HG02943 (cell line): ENCODE measurements around the gene GATA6.

Experiments
- ATAC-seq: cut with Tn5 transposase; IDR thresholded peaks from one replicate; pipeline ENCODE4 v1.9.1; 2021; ENCODE audit warnings: mild to moderate bottlenecking, low read depth, moderate library complexity; ENCODE audit not compliant: unreplicated experiment

The GATA6 gene

DNA sequence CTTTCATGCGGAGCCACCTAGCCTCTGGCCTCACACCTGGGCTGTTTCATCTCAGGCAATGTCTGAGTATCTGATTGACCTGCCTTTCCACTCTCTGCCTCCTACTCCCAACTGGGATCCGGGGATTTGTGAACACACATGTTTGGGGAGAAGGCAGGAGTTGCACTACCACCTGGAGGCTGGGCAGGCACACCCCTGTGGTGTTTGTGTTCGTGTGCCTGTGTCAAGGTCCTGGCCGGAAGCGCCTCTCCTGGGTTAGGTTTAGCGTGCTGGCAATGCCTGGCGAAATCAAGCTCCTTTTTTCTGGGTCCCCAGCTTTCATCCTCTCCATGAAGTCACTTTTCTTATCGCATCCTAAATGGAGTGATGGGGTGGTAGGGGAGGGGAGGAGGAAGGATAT, 63.9 kb downstream of the GATA6 start:
- ATAC-seq = no peak

DNA sequence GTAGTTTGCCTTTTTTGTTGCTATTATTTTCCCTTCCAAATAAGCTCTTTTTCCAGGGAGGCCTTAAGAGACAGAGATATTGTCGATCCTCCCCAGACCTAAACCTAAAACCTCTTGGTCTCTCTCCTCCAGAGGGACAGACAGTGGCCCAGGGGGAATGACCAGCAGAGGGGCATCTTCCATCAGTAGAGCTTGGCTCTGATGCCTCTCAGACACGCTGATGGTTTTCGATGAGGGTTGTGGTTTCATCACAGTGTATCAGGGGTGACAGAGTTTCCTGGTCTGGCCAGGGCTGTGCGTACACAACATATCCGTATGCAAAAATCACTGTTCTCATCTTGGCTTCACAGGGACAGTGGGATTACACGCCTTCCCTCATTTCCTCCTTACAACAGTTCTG, 68.6 kb downstream of the GATA6 start:
- no peak for ATAC-seq

DNA sequence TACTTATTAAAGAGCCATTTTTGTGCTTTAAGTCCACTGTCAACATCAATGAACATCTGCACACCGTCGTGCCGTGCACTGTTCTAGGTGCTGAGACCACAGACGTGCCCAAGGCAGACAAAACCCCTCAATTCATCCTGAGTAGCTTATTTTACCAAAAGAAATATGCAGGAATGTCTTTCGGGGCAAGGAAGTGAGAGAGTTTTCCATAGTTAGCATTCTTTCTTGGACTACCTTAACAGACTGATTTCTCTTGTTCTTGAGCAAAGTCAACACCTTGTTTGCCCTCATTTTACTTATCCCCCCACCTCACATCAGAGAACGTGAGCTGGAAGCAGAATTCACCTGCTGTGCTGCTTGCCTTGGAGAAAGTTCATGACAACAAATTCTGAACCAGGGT, 69.3 kb downstream of the GATA6 start:
- ATAC-seq = no peak

DNA sequence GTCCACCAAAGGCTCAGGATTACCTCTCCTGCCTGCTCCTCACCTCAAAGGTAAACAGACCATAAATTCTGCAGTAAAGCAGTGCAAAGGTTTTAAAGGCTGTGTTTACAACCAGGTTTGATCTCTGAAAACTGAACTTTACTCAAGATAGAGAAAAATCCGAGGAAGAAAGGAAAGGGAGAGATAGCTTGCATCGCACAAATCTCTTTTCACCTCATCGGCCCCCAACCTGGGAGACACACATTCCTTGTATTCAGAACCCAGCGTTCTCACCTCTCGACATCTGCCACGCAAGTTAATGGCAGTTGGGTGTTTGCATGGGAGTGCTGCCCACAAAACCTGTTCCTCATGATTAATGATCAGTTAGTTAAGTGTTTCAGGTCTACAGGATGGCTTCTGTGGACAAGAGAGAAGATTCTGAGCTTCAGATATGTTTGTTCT, 72.6 kb downstream of the GATA6 start:
- ATAC-seq = no peak

DNA sequence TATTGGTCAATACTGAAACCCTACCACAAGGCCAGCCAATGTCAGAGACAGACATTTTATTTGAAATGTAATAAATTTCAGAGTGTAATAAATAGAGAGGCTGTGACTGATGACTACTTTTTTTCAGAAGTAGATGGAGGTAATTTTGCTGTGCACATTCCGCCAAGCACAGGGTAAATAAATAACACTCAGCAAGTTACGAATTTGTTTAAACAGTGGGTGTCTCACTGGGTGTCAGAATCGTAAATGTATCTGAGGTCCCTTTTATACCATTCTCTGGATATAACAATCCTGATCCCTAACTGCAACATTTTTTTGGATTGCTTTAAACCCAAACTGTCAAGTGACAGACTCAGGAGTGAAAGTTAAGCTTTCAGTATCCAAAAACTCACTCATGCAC, 74.1 kb downstream of the GATA6 start:
- ATAC-seq = no peak

DNA sequence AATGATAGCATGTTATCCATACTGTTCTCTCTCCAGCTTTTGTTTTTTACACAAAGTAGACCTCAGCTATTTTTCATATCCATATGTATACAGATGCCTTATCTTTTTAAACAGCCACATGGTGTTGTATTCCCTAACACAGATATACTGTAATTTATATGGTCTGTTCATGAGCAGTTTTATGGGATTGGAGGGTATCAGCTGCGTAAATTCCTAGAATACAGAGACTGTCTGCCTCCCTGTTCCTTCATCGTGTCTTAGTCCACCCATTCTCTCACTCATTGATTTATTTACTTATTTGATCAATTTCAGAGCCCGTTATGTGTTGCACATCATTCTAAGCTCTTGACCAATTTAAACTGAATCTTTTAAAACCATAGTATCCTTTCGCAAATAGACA, 80.6 kb downstream of the GATA6 start:
- no peak for ATAC-seq

DNA sequence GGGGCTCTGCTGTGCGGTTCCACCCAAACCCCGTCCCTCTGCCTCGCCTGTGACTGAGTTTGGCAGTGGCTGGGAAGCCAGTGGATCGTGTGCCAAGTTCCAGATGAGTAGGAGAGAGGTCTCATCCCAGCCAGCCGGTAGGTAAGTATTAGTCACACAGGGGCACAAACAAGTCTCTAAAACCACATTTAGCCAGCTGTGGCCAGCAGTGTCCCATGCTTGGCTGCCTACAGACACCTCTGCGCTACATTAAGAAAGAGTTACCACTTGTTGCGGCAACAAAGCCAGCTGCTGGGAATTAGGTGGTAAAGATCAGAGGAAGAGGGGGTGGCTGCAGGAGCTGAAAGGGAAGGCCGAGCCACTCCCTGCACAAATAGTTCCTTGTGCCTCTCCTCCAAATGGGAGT, 81.2 kb downstream of the GATA6 start:
- ATAC-seq = no peak
